ENCODE measurements around the gene IL6ST. TPM values are rescaled to one million over a fixed set of nuclear protein-coding genes. Genes with fewer than 3 reads are reported as not detected.

Gene IL6ST
- total and polyA plus RNA-seq, 2 donors, result 94.1 to 95.9 TPM

- Histone ChIP-seq H3K27ac (ENCODE audit: low read depth in 1 of 2, low read length in 1 of 2) (no peak overlapping the region), H3K27me3 (ENCODE audit: control insufficient read depth in 2 of 2, insufficient read depth in 1 of 2, low read length in 1 of 2) (no peaks in the 10 kb centered on the region), H3K4me3 (ENCODE audit: low read length in 2 of 2) (no peak overlapping the region), H3K36me3 (ENCODE audit: control insufficient read depth in 2 of 2, insufficient read depth in 2 of 2, low read length in 1 of 2) (no peaks in the 10 kb centered on the region), H3K4me1 (ENCODE audit: control insufficient read depth in 2 of 2, insufficient read depth in 2 of 2, low read length in 2 of 2) (no peaks in the 10 kb centered on the region), H3K9me3 (ENCODE audit: control insufficient read depth in 2 of 2, insufficient read depth in 1 of 2, low read length in 1 of 2) (no peaks in the 10 kb centered on the region)
- DNase-seq (ENCODE audit: low read depth in 6 of 9, low spot score in 9 of 9), result no peak
- 97% methylated on average over 3 of the region's 3 CpGs for WGBS
Observed at GRCh38 chr5:55895346-55895745, 99.4 kb downstream of the IL6ST start.

GRCh38 chr5:55894135-55894534, 100.6 kb downstream of the IL6ST start:
- Histone ChIP-seq H3K27ac (ENCODE audit: low read depth in 1 of 2, low read length in 1 of 2) (peak overlapping the region in 1 of 2 donors; percentile 26), H3K9me3 (ENCODE audit: control insufficient read depth in 2 of 2, insufficient read depth in 1 of 2, low read length in 1 of 2) (no peaks in the 10 kb centered on the region), H3K4me3 (ENCODE audit: low read length in 2 of 2) (no peak overlapping the region), H3K27me3 (ENCODE audit: control insufficient read depth in 2 of 2, insufficient read depth in 1 of 2, low read length in 1 of 2) (no peaks in the 10 kb centered on the region), H3K36me3 (ENCODE audit: control insufficient read depth in 2 of 2, insufficient read depth in 2 of 2, low read length in 1 of 2) (no peaks in the 10 kb centered on the region), H3K4me1 (ENCODE audit: control insufficient read depth in 2 of 2, insufficient read depth in 2 of 2, low read length in 2 of 2) (no peaks in the 10 kb centered on the region)
- no peak for DNase-seq (ENCODE audit: low read depth in 6 of 9, low spot score in 9 of 9)
- 89% methylated on average over 3 of the region's 3 CpGs for WGBS

- DNase-seq (ENCODE audit: low read depth in 6 of 9, low spot score in 9 of 9), result no peak
- no peak overlapping the region for H3K27ac ChIP-seq (ENCODE audit: low read depth in 1 of 2, low read length in 1 of 2)
- no peak overlapping the region for H3K4me3 ChIP-seq (ENCODE audit: low read length in 2 of 2)
- no peaks in the 10 kb centered on the region for H3K36me3 ChIP-seq (ENCODE audit: control insufficient read depth in 2 of 2, insufficient read depth in 2 of 2, low read length in 1 of 2)
- no peaks in the 10 kb centered on the region for H3K9me3 ChIP-seq (ENCODE audit: control insufficient read depth in 2 of 2, insufficient read depth in 1 of 2, low read length in 1 of 2)
- 94% methylated on average over 2 of the region's 2 CpGs for WGBS
- no peaks in the 10 kb centered on the region for H3K27me3 ChIP-seq (ENCODE audit: control insufficient read depth in 2 of 2, insufficient read depth in 1 of 2, low read length in 1 of 2)
- no peaks in the 10 kb centered on the region for H3K4me1 ChIP-seq (ENCODE audit: control insufficient read depth in 2 of 2, insufficient read depth in 2 of 2, low read length in 2 of 2)
Observed at GRCh38 chr5:55892479-55892878, 102.3 kb downstream of the IL6ST start.

- Histone ChIP-seq H3K27me3 (ENCODE audit: control insufficient read depth in 2 of 2, insufficient read depth in 1 of 2, low read length in 1 of 2) (no peaks in the 10 kb centered on the region), H3K4me3 (ENCODE audit: low read length in 2 of 2) (no peak overlapping the region), H3K9me3 (ENCODE audit: control insufficient read depth in 2 of 2, insufficient read depth in 1 of 2, low read length in 1 of 2) (no peaks in the 10 kb centered on the region), H3K4me1 (ENCODE audit: control insufficient read depth in 2 of 2, insufficient read depth in 2 of 2, low read length in 2 of 2) (no peaks in the 10 kb centered on the region), H3K27ac (ENCODE audit: low read depth in 1 of 2, low read length in 1 of 2) (no peak overlapping the region), H3K36me3 (ENCODE audit: control insufficient read depth in 2 of 2, insufficient read depth in 2 of 2, low read length in 1 of 2) (no peaks in the 10 kb centered on the region)
- DNase-seq (ENCODE audit: low read depth in 6 of 9, low spot score in 9 of 9), result peak in 1 of 9 donors; percentile 34
- WGBS, result 61% methylated on average over 5 of the region's 5 CpGs
Observed at GRCh38 chr5:55888205-55888604, 106.6 kb downstream of the IL6ST start.

- Histone ChIP-seq H3K4me1 (ENCODE audit: control insufficient read depth in 2 of 2, insufficient read depth in 2 of 2, low read length in 2 of 2) (no peaks in the 10 kb centered on the region), H3K4me3 (ENCODE audit: low read length in 2 of 2) (no peak overlapping the region), H3K27me3 (ENCODE audit: control insufficient read depth in 2 of 2, insufficient read depth in 1 of 2, low read length in 1 of 2) (no peaks in the 10 kb centered on the region), H3K27ac (ENCODE audit: low read depth in 1 of 2, low read length in 1 of 2) (no peak overlapping the region), H3K36me3 (ENCODE audit: control insufficient read depth in 2 of 2, insufficient read depth in 2 of 2, low read length in 1 of 2) (no peaks in the 10 kb centered on the region), H3K9me3 (ENCODE audit: control insufficient read depth in 2 of 2, insufficient read depth in 1 of 2, low read length in 1 of 2) (no peaks in the 10 kb centered on the region)
- DNase-seq (ENCODE audit: low read depth in 6 of 9, low spot score in 9 of 9), result no peak
- 95% methylated on average over 9 of the region's 9 CpGs for WGBS
Observed at GRCh38 chr5:55885359-55885758, 109.4 kb downstream of the IL6ST start.

Other genes starting within 250 kb of the IL6ST start
- gene IL31RA, start 143.6 kb downstream of the IL6ST start, total RNA-seq, result 3.3 TPM
- gene IL31RA, start 143.6 kb downstream of the IL6ST start, polyA plus RNA-seq, result 2.9 TPM
- 3.5 TPM for gene ANKRD55, start 238.4 kb upstream of the IL6ST start, total RNA-seq
- gene ANKRD55, start 238.4 kb upstream of the IL6ST start, polyA plus RNA-seq, result 6.7 TPM